Endothelial cell of umbilical vein (primary cell): ENCODE data around the gene FAM120B. TPM values are rescaled to one million over a fixed set of nuclear protein-coding genes. Genes with fewer than 3 reads are reported as not detected.

ENCODE experiments used
- BruUV-seq: library from RNA; stranded (reverse); fragments of 400-500 nt; replicated peaks from 2 replicates; lab custom pipeline; 2021; lab: Mats Ljungman, UMichigan
- CTCF ChIA-PET: fragments of 300-600, 350-600 bp; sonication (Branson Sonifier 250); formaldehyde crosslinking; loops from one replicate; lab custom pipeline; 2021; ENCODE audit warnings: antibody characterized with exemption, inconsistent platforms; lab: Charles Lee
- POLR2A ChIA-PET: fragments of 300-600, 350-600 bp; sonication (Branson Sonifier 250); formaldehyde crosslinking; loops from one replicate; lab custom pipeline; 2021; ENCODE audit warnings: antibody characterized with exemption, inconsistent platforms; lab: Charles Lee
- DNase-seq: peaks from one replicate; pipeline ENCODE4 v3.0.0-alpha.2; 2011; ENCODE audit warnings: low read depth, low spot score
- FAIRE-seq: peaks from 2 replicates; lab custom pipeline; 2011; peaks lifted over from hg19 to GRCh38; lab: Jason Lieb, UNC
- H2AFZ ChIP-seq: 2 replicates; pipeline ENCODE4 v1.6.0; 2012; ENCODE audit warnings: low read depth, low read length, control low read depth, inconsistent platforms
- H3K27ac ChIP-seq: 2 replicates; pipeline ENCODE4 v1.5.1; 2011; ENCODE audit warnings: low read depth, mild to moderate bottlenecking, control low read depth, low read length, moderate library complexity; ENCODE audit not compliant: insufficient read depth
- H3K27me3 ChIP-seq, 2 experiments: 2 replicates each; pipeline versions ENCODE4 v1.6.0 to v1.6.1; 2011; ENCODE audit warnings: low read length in 2 of 2, mixed read lengths in 1 of 2; ENCODE audit not compliant: control insufficient read depth in 2 of 2, insufficient read depth in 2 of 2
- H3K36me3 ChIP-seq, 2 experiments: 2 replicates in 1 of 2; 3 replicates in 1 of 2; pipeline ENCODE4 v1.5.1; 2011; ENCODE audit warnings: low read length in 2 of 2, mild to moderate bottlenecking in 1 of 2, moderate library complexity in 1 of 2; ENCODE audit not compliant: control insufficient read depth in 2 of 2, insufficient read depth in 2 of 2; ENCODE audit errors: extremely low read depth in 1 of 2
- H3K4me1 ChIP-seq: 3 replicates; pipeline ENCODE4 v1.5.1; 2011; ENCODE audit warnings: mild to moderate bottlenecking, low read length; ENCODE audit not compliant: control insufficient read depth, insufficient read depth; ENCODE audit errors: extremely low read depth
- H3K4me2 ChIP-seq: 2 replicates; pipeline ENCODE4 v1.6.1; 2011; ENCODE audit warnings: low read length, control low read depth, mixed read lengths; ENCODE audit not compliant: insufficient read depth
- H3K4me3 ChIP-seq, 3 experiments: fragments of 200-600 bp in 1 of 3; sonication (generic), shearing (Covaris generic) in 1 of 3; replicated peaks in 1 of 3; 2 replicates each; pipeline ENCODE4 v1.5.1; 2011 to 2016; ENCODE audit warnings: control low read depth in 3 of 3, low read length in 3 of 3, mild to moderate bottlenecking in 2 of 3, inconsistent platforms in 1 of 3, low read depth in 1 of 3, moderate library complexity in 1 of 3; ENCODE audit not compliant: insufficient read depth in 1 of 3
- H3K79me2 ChIP-seq: 2 replicates; pipeline ENCODE4 v1.6.0; 2012; ENCODE audit warnings: low read length, inconsistent platforms; ENCODE audit not compliant: control insufficient read depth, insufficient read depth
- H3K9ac ChIP-seq: replicated peaks from 2 replicates; pipeline ENCODE3; 2011; ENCODE audit warnings: low read length, control low read depth; ENCODE audit not compliant: insufficient read depth; ENCODE audit errors: extremely low read depth
- H3K9me1 ChIP-seq: replicated peaks from 3 replicates; pipeline ENCODE4 v1.6.0; 2011; ENCODE audit warnings: mild to moderate bottlenecking, low read length; ENCODE audit not compliant: control insufficient read depth, insufficient read depth; ENCODE audit errors: extremely low read depth
- H3K9me3 ChIP-seq: replicated peaks from 2 replicates; pipeline ENCODE4 v1.5.1; 2012; ENCODE audit warnings: low read length, inconsistent platforms; ENCODE audit not compliant: control insufficient read depth, insufficient read depth
- H4K20me1 ChIP-seq: replicated peaks from 2 replicates; pipeline ENCODE3; 2011; ENCODE audit warnings: mild to moderate bottlenecking, low read length; ENCODE audit not compliant: control insufficient read depth, insufficient read depth; ENCODE audit errors: extremely low read depth
- CTCF ChIP-seq, 2 donors: IDR thresholded peaks; 1 replicate in 1 of 2; 2 replicates in 1 of 2; pipeline ENCODE4 v1.5.1; 2011; ENCODE audit warnings: low read length in 2 of 2, mild to moderate bottlenecking in 2 of 2, moderate library complexity in 2 of 2, control low read depth in 1 of 2, inconsistent platforms in 1 of 2, low read depth in 1 of 2; ENCODE audit not compliant: insufficient read depth in 1 of 2; ENCODE audit errors: extremely low read depth in 1 of 2
- EZH2 ChIP-seq: IDR thresholded peaks from 2 replicates; pipeline ENCODE4 v1.6.1; 2012; ENCODE audit warnings: borderline replicate concordance, low read depth, mild to moderate bottlenecking, moderate library complexity, low read length, inconsistent platforms; ENCODE audit not compliant: severe bottlenecking
- FOS ChIP-seq: IDR thresholded peaks from 2 replicates; pipeline ENCODE4 v1.6.1; 2011; ENCODE audit warnings: mild to moderate bottlenecking, low read length, moderate library complexity, borderline replicate concordance; ENCODE audit not compliant: insufficient read depth
- GATA2 ChIP-seq: IDR thresholded peaks from 2 replicates; pipeline ENCODE4 v1.7.0; 2011; ENCODE audit warnings: low read depth, mild to moderate bottlenecking, moderate library complexity, mixed read lengths, low read length; ENCODE audit not compliant: insufficient read length, insufficient read depth
- JUN ChIP-seq: IDR thresholded peaks from 2 replicates; pipeline ENCODE4 v1.6.1; 2011; ENCODE audit warnings: borderline replicate concordance, low read depth; ENCODE audit not compliant: insufficient read length, insufficient read depth
- MYC ChIP-seq: IDR thresholded peaks from one replicate; pipeline ENCODE4 v1.6.1; 2011; ENCODE audit warnings: mild to moderate bottlenecking, low read depth, low read length
- POLR2A ChIP-seq: IDR thresholded peaks from 2 replicates; pipeline ENCODE4 v1.6.1; 2012; ENCODE audit warnings: low read depth, mild to moderate bottlenecking, control low read depth, low read length
- POLR2AphosphoS5 ChIP-seq: IDR thresholded peaks from 2 replicates; pipeline ENCODE4 v1.6.1; 2012; ENCODE audit warnings: low read depth, mild to moderate bottlenecking, control low read depth, low read length, moderate library complexity; ENCODE audit not compliant: insufficient read depth
- dilution Hi-C: fragments of 300-500 bp; cut with MboI; formaldehyde crosslinking; loops from one replicate; pipeline ENCODE4 v1.15.0; 2019; ENCODE audit warnings: low sequenced_read_pairs; ENCODE audit not compliant: extremely low pct_ligation_motif_present
- intact Hi-C: fragments of 100-400 bp; cut with micrococcal nuclease; formaldehyde crosslinking; loops from one replicate; pipeline ENCODE4 v1.10.0; 2022
- polyA plus RNA-seq, 4 experiments: library from polyadenylated mRNA; depleted of rRNA in 3 of 4; stranded (reverse) in 3 of 4; unstranded in 1 of 4; fragments of >200 nt; gene quantifications; 2 replicates each; pipeline versions ENCODE4 v1.2.1 to v1.2.3, GENCODE V29; 2011 to 2012; ENCODE audit warnings: missing spikeins in 1 of 4
- total RNA-seq: library from RNA; stranded (reverse); gene quantifications from 2 replicates; pipeline ENCODE4 v1.2.3, GENCODE V29; 2021
- TF ChIP-seq, protein P1 (sequence below): IDR thresholded peaks from 2 replicates; pipeline ENCODE4 v1.6.1; 2011; ENCODE audit not compliant: insufficient read depth, insufficient read length

FAM120B gene
- total and polyA plus RNA-seq, 2 donors (not counting 3 experiments of a cell fraction or from before 2014, with no cell fraction given): 10.8 to 28.2 TPM

- Histone ChIP-seq H3K4me3 (no peak overlapping the region), H3K27ac (no peak overlapping the region), H3K36me3 (no peaks in the 10 kb centered on the region), H3K9me3 (no peaks in the 10 kb centered on the region), H3K4me1 (no peaks in the 10 kb centered on the region), H3K4me2 (no peak overlapping the region), H3K9ac (no peak overlapping the region), H3K9me1 (no peaks in the 10 kb centered on the region), H3K27me3 (peaks cover 2 to 17% of the 10 kb centered on the region in 2 experiments), H3K79me2 (no peaks in the 10 kb centered on the region), H2AFZ (no peak overlapping the region), H4K20me1 (no peaks in the 10 kb centered on the region)
- TF ChIP-seq EZH2 (no peak), JUN (no peak), GATA2 (no peak), FOS (no peak), CTCF (IDR thresholded peaks at IDR 0.05; ENCODE audit: extremely low read depth in 1 of 2, insufficient read depth in 1 of 2, low read depth in 1 of 2, low read length in 2 of 2) (no peak), POLR2A (no peak), POLR2AphosphoS5 (no peak), MYC (no peak)
- TF ChIP-seq, protein P1, sequence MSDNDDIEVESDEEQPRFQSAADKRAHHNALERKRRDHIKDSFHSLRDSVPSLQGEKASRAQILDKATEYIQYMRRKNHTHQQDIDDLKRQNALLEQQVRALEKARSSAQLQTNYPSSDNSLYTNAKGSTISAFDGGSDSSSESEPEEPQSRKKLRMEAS: no peak
- ChIA-PET POLR2A (no interaction called here), CTCF (interaction anchor here (0.9 kb wide), 1 partner anchor 440 kb away, joined by 3 read pairs; no protein-coding TSS in a partner anchor)
- intact Hi-C loops: no loop called here
- no TSS peak for BruUV-seq
- FAIRE-seq: no peak
- DNase-seq: no peak
- dilution Hi-C loops: no loop called here
Measured at GRCh38 chr6:170271771-170272314, 34.7 kb upstream of the FAM120B start.
